ENCODE data around the gene ZNF487. TPM values are rescaled to one million over a fixed set of nuclear protein-coding genes. Genes with fewer than 3 reads are reported as not detected.
"Not testable (repeated sequence)": the region's sequence is repeated elsewhere in the genome, so short reads cannot be mapped to it uniquely, and the experiment has no call there.

The ZNF487 gene
- total RNA-seq, 1 donor from 2014 or later, result 5.6 TPM

GRCh38 chr10:43448742-43449141, 11.8 kb downstream of the ZNF487 start:
- H3K36me3 ChIP-seq, result no peaks in the 10 kb centered on the region
- no peak overlapping the region for H3K27ac ChIP-seq
- DNase-seq (no peak), ATAC-seq (no peak)
- no peaks in the 10 kb centered on the region for H3K4me1 ChIP-seq
- H3K9me3 ChIP-seq, result no peaks in the 10 kb centered on the region
- no peaks in the 10 kb centered on the region for H3K27me3 ChIP-seq
- no peak overlapping the region for H3K4me3 ChIP-seq
- no peak for TF ChIP-seq CTCF (IDR thresholded peaks at IDR 0.05)
- intact Hi-C loops (cut with DNase I), result no loop called here

- Histone ChIP-seq H3K9me3 (no peaks in the 10 kb centered on the region), H3K27me3 (no peaks in the 10 kb centered on the region), H3K4me1 (peaks cover 9% of the 10 kb centered on the region), H3K27ac (peak overlapping the region; percentile 63), H3K36me3 (no peaks in the 10 kb centered on the region), H3K4me3 (no peak overlapping the region)
- ATAC-seq, result no peak
- intact Hi-C loops (cut with DNase I), result no loop called here
- no peak for TF ChIP-seq CTCF (IDR thresholded peaks at IDR 0.05)
- DNase-seq, result no peak
Observed at GRCh38 chr10:43452356-43452914, 15.5 kb downstream of the ZNF487 start.

DNA sequence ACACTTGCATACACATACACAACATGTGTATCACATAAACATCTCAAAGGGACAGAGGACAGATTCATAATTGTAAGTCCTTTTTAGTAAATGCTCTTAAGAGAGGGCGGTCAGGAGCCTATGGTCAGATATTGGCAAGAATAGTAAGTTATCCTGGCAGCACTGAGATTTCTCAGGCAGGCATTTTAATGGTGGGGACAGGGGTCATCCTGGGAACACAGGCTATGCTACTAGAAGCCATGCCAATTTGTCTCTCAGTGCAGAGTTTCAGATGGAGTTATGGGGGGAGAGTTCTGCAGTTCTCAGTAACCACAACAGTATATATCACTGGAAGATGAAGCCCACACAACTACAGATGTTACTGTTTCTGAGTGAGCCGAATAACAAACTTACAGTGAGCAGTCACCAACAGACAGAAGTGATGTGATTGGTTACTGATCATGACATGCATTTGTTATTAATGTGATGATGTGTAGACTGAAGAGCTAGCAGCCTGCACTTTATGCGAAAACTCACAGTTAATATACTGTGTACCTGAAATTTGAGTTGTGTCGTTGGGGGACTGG, 16.4 kb downstream of the ZNF487 start:
- DNase-seq, result no peak
- no peak overlapping the region for H3K4me3 ChIP-seq
- no peak for TF ChIP-seq CTCF (IDR thresholded peaks at IDR 0.05)
- intact Hi-C loops (cut with DNase I), result no loop called here
- H3K27me3 ChIP-seq, result no peaks in the 10 kb centered on the region
- H3K36me3 ChIP-seq, result no peaks in the 10 kb centered on the region
- H3K4me1 ChIP-seq, result peaks cover 9% of the 10 kb centered on the region
- peak overlapping the region; percentile 63 for H3K27ac ChIP-seq
- no peaks in the 10 kb centered on the region for H3K9me3 ChIP-seq
- no peak for ATAC-seq

- H3K36me3 ChIP-seq; ATAC-seq; intact Hi-C loops (cut with DNase I); H3K27ac ChIP-seq; H3K4me3 ChIP-seq; H3K4me1 ChIP-seq; DNase-seq; H3K9me3 ChIP-seq; H3K27me3 ChIP-seq: not testable (repeated sequence)
Observed at GRCh38 chr10:43454025-43454424, 17.1 kb downstream of the ZNF487 start.

GRCh38 chr10:43456561-43456960, 19.6 kb downstream of the ZNF487 start:
- H3K27me3 ChIP-seq; DNase-seq; H3K9me3 ChIP-seq; ATAC-seq; H3K4me1 ChIP-seq; intact Hi-C loops (cut with DNase I); H3K36me3 ChIP-seq: not testable (repeated sequence)
- H3K4me3 ChIP-seq, result peak overlapping the region; percentile 68
- H3K27ac ChIP-seq, result peak overlapping the region; percentile 94

GRCh38 chr10:43458227-43458626, 21.3 kb downstream of the ZNF487 start:
- TF ChIP-seq CTCF (IDR thresholded peaks at IDR 0.05), result no peak
- Histone ChIP-seq H3K4me1 (peaks cover 9% of the 10 kb centered on the region), H3K27me3 (no peaks in the 10 kb centered on the region), H3K9me3 (no peaks in the 10 kb centered on the region), H3K27ac (no peak overlapping the region), H3K4me3 (no peak overlapping the region), H3K36me3 (no peaks in the 10 kb centered on the region)
- DNase-seq (no peak), ATAC-seq (no peak)
- intact Hi-C loops (cut with DNase I), result no loop called here

DNA sequence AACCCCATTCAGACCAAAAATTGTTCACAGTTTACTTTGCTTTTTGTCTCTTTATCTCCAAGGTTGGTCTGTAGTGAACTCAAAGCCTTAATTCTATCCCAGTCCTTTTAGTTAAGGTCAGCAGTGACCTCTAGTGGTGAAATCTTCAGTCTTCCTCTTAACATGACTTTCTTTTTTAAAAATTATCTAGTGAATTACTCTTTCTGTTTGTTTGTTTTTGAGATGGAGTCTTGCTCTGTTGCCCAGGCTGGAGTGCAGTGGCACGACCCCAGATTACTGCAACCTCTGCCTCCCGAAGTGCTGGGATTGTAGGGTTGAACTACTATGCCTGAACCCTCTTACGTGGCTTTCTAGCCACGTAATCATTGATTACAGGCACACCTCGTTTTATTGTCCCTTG, 25.0 kb downstream of the ZNF487 start:
- intact Hi-C loops (cut with DNase I), result loop anchor here (10.0 kb wide), 1 partner anchor 167 kb away; no protein-coding TSS in a partner anchor
- Histone ChIP-seq H3K4me1 (no peaks in the 10 kb centered on the region), H3K27me3 (no peaks in the 10 kb centered on the region), H3K36me3 (no peaks in the 10 kb centered on the region), H3K27ac (no peak overlapping the region), H3K4me3 (no peak overlapping the region), H3K9me3 (no peaks in the 10 kb centered on the region)
- DNase-seq, result no peak
- peak; percentile 72 for TF ChIP-seq CTCF (IDR thresholded peaks at IDR 0.05)
- peak; percentile 87 for ATAC-seq

- H3K27me3 ChIP-seq, H3K4me3 ChIP-seq, ATAC-seq, H3K36me3 ChIP-seq, H3K27ac ChIP-seq, DNase-seq, H3K9me3 ChIP-seq, H3K4me1 ChIP-seq: not testable (repeated sequence)
- intact Hi-C loops (cut with DNase I), result loop anchor here (10.0 kb wide), 1 partner anchor 170 kb away; no protein-coding TSS in a partner anchor
Observed at GRCh38 chr10:43465086-43465735, 28.3 kb downstream of the ZNF487 start.

DNA sequence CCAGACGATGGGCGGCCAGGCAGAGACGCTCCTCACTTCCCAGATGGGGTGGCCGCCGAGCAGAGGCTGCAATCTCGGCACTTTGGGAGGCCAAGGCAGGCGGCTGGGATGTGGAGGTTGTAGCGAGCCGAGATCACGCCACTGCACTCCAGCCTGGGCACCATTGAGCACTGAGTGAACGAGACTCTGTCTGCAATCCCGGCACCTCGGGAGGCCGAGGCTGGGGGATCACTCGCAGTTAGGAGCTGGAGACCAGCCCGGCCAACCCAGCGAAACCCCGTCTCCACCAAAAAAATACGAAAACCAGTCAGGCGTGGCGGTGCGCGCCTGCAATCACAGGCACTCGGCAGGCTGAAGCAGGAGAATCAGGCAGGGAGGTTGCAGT, 28.8 kb downstream of the ZNF487 start:
- not testable (repeated sequence) for H3K27me3 ChIP-seq, ATAC-seq, H3K4me1 ChIP-seq, H3K9me3 ChIP-seq, DNase-seq, H3K27ac ChIP-seq, H3K36me3 ChIP-seq, H3K4me3 ChIP-seq
- intact Hi-C loops (cut with DNase I), result loop anchor here (10.0 kb wide), 1 partner anchor 171 kb away; no protein-coding TSS in a partner anchor
